ENCODE measurements around the gene AP3B2. TPM values are rescaled to one million over a fixed set of nuclear protein-coding genes. Genes with fewer than 3 reads are reported as not detected.
"Not testable (repeated sequence)": the region's sequence is repeated elsewhere in the genome, so short reads cannot be mapped to it uniquely, and the experiment has no call there.

AP3B2 gene
- total RNA-seq, 2 donors from 2014 or later: 0.10 TPM

DNA sequence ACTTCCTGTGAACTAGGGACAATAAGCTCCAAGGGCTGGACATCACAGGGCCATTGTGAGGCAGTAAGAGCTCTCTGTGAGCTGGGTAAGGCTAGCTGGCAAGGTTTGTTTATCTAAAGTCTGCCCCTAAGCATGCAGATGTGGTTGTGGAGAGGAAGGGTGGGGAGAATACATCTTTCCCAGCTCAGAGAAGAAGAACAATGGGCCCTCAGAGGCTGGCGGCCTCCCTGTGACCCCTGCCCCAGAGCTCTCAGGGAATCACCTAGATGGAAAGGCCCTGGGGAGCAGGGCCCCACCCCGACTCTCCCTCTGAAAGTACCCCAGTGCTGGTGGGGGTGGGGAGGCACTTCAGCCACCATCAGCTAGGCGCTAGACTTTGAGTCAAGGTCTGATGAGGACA lies 4.3 kb upstream of the AP3B2 start:
- H3K9me3 ChIP-seq (ENCODE audit: control insufficient read depth, low read length, poor library complexity, severe bottlenecking): no peaks in the 10 kb centered on the region
- ATAC-seq (no peak), DNase-seq (no peak)
- H3K36me3 Mint-ChIP-seq (ENCODE audit: low read depth): peaks cover 2% of the 10 kb centered on the region
- peaks cover 2% of the 10 kb centered on the region for H3K4me1 Mint-ChIP-seq
- H3K27ac Mint-ChIP-seq: no peak overlapping the region
- H3K27me3 Mint-ChIP-seq: peaks cover 30% of the 10 kb centered on the region
- no peak overlapping the region for H3K4me3 Mint-ChIP-seq

DNA sequence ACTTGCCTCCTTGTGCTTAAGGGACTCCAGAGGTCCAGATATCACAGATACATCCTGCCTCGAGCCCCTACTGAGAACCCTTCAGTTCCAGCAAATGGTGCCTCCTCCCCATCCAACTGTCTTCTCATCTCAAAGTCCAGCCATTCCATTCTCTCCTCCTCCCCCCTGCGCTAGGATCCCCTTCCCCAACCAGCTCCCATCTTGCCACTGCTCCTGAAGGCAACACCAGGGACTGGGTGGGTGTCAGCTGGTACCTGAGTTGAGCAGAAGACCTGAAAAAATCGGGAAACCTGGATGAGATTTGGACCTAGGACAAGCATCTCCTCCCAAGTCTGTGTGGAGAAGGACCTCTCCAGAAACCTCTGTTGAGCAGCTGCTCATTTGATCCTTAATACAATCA lies 2.4 kb upstream of the AP3B2 start:
- Mint-ChIP-seq H3K4me3 (no peak overlapping the region), H3K36me3 (ENCODE audit: low read depth) (peaks cover 2% of the 10 kb centered on the region), H3K27ac (no peak overlapping the region), H3K27me3 (peaks cover 30% of the 10 kb centered on the region), H3K4me1 (peaks cover 2% of the 10 kb centered on the region)
- no peak for DNase-seq
- ATAC-seq: no peak
- H3K9me3 ChIP-seq (ENCODE audit: control insufficient read depth, low read length, poor library complexity, severe bottlenecking): no peaks in the 10 kb centered on the region

DNA sequence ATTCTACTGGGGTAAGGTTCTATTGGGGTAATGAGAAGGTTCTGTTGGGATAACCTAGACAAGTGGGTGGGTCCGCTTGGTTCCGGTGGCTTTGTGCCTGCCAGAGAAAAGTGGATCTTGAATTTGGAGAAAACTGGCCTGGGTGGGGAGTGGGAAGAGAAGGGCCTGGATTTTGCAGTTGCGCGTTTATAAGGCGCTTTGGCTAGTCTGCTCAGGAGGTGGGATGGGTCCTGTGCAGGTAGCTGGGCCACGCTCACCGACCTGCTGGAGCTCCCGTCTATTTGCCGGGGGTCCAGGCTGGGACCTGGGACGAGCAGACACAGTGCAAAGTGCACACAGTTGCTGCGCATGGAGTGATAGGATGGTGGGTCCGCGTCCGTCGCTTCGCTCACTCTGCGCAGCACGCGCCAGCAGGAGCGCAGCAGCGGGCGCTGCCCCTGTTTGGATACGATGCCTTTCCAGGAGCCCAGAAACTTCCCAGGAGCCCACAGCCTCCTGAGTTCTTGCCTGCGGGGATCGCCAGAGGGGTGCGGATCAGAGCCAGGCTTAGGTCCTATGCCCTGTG lies 1.3 kb upstream of the AP3B2 start:
- Mint-ChIP-seq H3K4me1 (peaks cover 2% of the 10 kb centered on the region), H3K36me3 (ENCODE audit: low read depth) (peaks cover 2% of the 10 kb centered on the region), H3K4me3 (peak overlapping the region; percentile 57), H3K27ac (no peak overlapping the region), H3K27me3 (peaks cover 30% of the 10 kb centered on the region)
- DNase-seq: no peak
- no peaks in the 10 kb centered on the region for H3K9me3 ChIP-seq (ENCODE audit: control insufficient read depth, low read length, poor library complexity, severe bottlenecking)
- ATAC-seq: no peak

DNA sequence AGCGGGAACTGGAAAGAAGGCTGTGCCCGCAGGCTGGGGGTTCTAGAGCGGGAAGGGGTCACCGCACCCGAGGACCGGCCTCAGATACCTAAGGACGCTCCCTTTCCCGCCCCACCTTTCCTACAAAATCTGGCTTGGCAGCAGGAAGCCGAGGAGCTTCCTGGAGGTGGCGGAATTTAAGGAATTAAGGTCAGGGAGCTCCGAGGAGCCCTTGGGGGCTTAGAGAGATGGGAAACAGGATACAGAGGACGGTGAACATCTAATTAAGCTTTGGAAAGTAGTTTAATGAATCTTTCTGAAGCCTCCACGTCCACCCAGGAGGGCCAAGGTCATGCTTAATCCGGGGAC lies 507 bp upstream of the AP3B2 start:
- H3K9me3 ChIP-seq (ENCODE audit: control insufficient read depth, low read length, poor library complexity, severe bottlenecking): no peaks in the 10 kb centered on the region
- no peak for ATAC-seq
- H3K36me3 Mint-ChIP-seq (ENCODE audit: low read depth): peaks cover 2% of the 10 kb centered on the region
- no peak overlapping the region for H3K27ac Mint-ChIP-seq
- DNase-seq: no peak
- peak overlapping the region; percentile 64 for H3K4me3 Mint-ChIP-seq
- H3K4me1 Mint-ChIP-seq: peaks cover 2% of the 10 kb centered on the region
- H3K27me3 Mint-ChIP-seq: peaks cover 27% of the 10 kb centered on the region

- ATAC-seq (no peak), DNase-seq (no peak)
- H3K27ac Mint-ChIP-seq: no peak overlapping the region
- H3K36me3 Mint-ChIP-seq (ENCODE audit: low read depth): peaks cover 2% of the 10 kb centered on the region
- peaks cover 2% of the 10 kb centered on the region for H3K4me1 Mint-ChIP-seq
- H3K9me3 ChIP-seq (ENCODE audit: control insufficient read depth, low read length, poor library complexity, severe bottlenecking): no peaks in the 10 kb centered on the region
- H3K4me3 Mint-ChIP-seq: no peak overlapping the region
- H3K27me3 Mint-ChIP-seq: peaks cover 22% of the 10 kb centered on the region
These were observed 624 bp downstream of the AP3B2 start for GRCh38 chr15:82709081-82709420.

GRCh38 chr15:82705856-82706255 lies 3.8 kb downstream of the AP3B2 start:
- not testable (repeated sequence) for DNase-seq; H3K4me1 Mint-ChIP-seq; H3K36me3 Mint-ChIP-seq (ENCODE audit: low read depth); H3K27ac Mint-ChIP-seq; H3K9me3 ChIP-seq (ENCODE audit: control insufficient read depth, low read length, poor library complexity, severe bottlenecking); ATAC-seq; H3K27me3 Mint-ChIP-seq; H3K4me3 Mint-ChIP-seq

DNA sequence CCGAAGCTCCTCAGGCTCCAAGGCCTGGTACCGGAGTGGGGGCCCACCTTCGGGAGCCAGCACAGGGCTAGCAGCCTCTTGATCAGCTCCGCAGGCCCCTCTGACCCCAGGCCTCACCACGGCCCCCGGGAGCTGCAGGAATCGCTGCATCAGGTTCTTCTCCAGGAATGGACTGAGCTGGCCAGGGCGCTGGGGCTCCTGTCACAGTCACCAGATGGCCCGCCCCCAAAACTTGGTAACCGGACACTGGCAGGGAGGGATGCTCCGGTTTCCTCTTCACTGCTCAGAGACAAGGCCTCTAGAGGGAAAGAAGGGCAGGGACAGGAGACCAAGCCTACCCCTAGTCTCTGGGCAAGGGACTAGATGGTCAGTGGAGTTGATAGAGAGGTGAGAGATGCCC lies 9.9 kb downstream of the AP3B2 start:
- H3K27me3 Mint-ChIP-seq: peaks cover 12% of the 10 kb centered on the region
- no peaks in the 10 kb centered on the region for H3K4me1 Mint-ChIP-seq
- ATAC-seq: no peak
- no peak for DNase-seq
- no peak overlapping the region for H3K27ac Mint-ChIP-seq
- no peaks in the 10 kb centered on the region for H3K9me3 ChIP-seq (ENCODE audit: control insufficient read depth, low read length, poor library complexity, severe bottlenecking)
- H3K4me3 Mint-ChIP-seq: no peak overlapping the region
- no peaks in the 10 kb centered on the region for H3K36me3 Mint-ChIP-seq (ENCODE audit: low read depth)

DNA sequence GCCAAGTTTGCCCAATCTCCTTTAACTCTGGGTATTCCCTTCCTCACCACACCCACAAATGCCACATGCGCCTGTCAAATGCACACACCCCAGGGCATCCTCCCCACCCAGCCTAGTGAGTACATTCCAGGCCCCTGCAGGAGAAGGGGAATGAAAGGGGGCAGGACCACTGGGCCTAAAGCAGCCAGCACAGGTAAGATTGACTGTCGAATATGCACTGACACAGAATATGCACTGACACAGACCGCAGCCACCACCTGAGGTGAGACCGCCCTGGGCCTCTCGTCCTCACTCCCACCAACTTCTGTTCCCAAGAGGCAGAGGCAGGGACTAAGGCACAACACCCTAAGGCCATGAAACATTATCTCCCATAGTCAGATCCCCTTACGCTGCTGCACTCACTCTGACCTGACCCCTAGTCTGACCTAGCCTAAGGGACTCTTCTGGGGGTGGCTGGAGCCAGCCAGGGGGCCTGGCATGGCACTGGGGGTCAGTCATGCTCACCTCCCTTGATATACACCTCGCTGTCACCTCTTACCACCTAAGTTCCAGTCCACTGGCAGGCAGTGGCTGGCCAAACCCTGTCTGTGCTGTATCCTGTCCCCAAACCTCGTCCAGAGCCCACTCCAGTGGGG lies 10.8 kb downstream of the AP3B2 start:
- no peaks in the 10 kb centered on the region for H3K9me3 ChIP-seq (ENCODE audit: control insufficient read depth, low read length, poor library complexity, severe bottlenecking)
- Mint-ChIP-seq H3K36me3 (ENCODE audit: low read depth) (no peaks in the 10 kb centered on the region), H3K4me1 (no peaks in the 10 kb centered on the region), H3K27ac (no peak overlapping the region), H3K27me3 (peaks cover 12% of the 10 kb centered on the region), H3K4me3 (no peak overlapping the region)
- no peak for ATAC-seq
- DNase-seq: no peak

- no peak overlapping the region for H3K27ac Mint-ChIP-seq
- no peaks in the 10 kb centered on the region for H3K4me1 Mint-ChIP-seq
- DNase-seq: no peak
- no peak overlapping the region for H3K4me3 Mint-ChIP-seq
- no peaks in the 10 kb centered on the region for H3K36me3 Mint-ChIP-seq (ENCODE audit: low read depth)
- no peak for ATAC-seq
- no peaks in the 10 kb centered on the region for H3K9me3 ChIP-seq (ENCODE audit: control insufficient read depth, low read length, poor library complexity, severe bottlenecking)
- H3K27me3 Mint-ChIP-seq: peaks cover 12% of the 10 kb centered on the region
These were observed 11.8 kb downstream of the AP3B2 start for GRCh38 chr15:82697735-82698407.

DNA sequence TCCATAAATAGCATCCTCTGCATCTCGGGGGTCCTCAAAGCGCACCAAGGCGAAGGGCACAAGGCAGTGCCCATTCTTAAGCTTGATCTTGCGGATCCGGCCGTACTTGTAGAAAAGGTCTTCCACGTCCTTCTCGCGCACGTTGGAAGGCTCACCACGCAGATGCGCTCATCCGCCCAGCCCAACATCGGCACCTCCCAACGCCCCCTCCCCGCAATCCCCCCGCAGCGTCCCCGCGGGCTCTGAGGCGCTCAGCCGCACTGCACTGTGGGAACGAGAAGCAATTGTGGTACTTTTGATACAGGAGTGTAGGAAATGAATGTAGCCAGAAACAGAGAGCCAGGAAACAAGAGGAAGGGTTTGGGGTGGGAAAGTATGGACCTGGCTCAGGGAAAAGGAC lies 17.5 kb downstream of the AP3B2 start:
- ATAC-seq (no peak), DNase-seq (no peak)
- Mint-ChIP-seq H3K4me1 (no peaks in the 10 kb centered on the region), H3K27ac (no peak overlapping the region), H3K36me3 (ENCODE audit: low read depth) (no peaks in the 10 kb centered on the region), H3K27me3 (no peaks in the 10 kb centered on the region), H3K4me3 (no peak overlapping the region)
- no peaks in the 10 kb centered on the region for H3K9me3 ChIP-seq (ENCODE audit: control insufficient read depth, low read length, poor library complexity, severe bottlenecking)

DNA sequence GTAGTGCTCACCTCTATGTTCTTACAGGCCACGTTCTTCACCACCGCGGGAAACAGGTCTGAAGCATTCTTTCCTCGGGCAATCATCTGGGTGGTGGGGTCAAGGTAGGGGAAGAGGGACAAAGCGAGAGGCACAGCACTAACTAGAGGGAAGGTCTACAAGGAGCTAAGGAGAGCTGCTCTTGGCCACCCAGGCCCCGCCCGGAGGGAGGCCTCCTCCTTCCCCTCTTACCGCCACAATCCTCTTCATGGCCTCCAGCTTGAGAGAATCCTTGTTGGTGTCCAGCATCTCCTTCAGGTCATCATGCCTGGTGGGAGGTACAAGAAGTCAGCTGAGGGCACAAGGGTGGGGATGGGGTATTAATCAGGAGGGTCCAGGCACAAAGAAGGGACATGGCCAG lies 20.5 kb downstream of the AP3B2 start:
- ATAC-seq (no peak), DNase-seq (no peak)
- Mint-ChIP-seq H3K27me3 (peaks cover 9% of the 10 kb centered on the region), H3K4me3 (no peak overlapping the region), H3K4me1 (no peaks in the 10 kb centered on the region), H3K36me3 (ENCODE audit: low read depth) (no peaks in the 10 kb centered on the region), H3K27ac (no peak overlapping the region)
- no peaks in the 10 kb centered on the region for H3K9me3 ChIP-seq (ENCODE audit: control insufficient read depth, low read length, poor library complexity, severe bottlenecking)

- H3K27ac Mint-ChIP-seq: no peak overlapping the region
- H3K27me3 Mint-ChIP-seq: peaks cover 10% of the 10 kb centered on the region
- ATAC-seq (no peak), DNase-seq (no peak)
- H3K4me3 Mint-ChIP-seq: no peak overlapping the region
- H3K4me1 Mint-ChIP-seq: no peaks in the 10 kb centered on the region
- H3K36me3 Mint-ChIP-seq (ENCODE audit: low read depth): no peaks in the 10 kb centered on the region
- H3K9me3 ChIP-seq (ENCODE audit: control insufficient read depth, low read length, poor library complexity, severe bottlenecking): no peaks in the 10 kb centered on the region
These were observed 21.0 kb downstream of the AP3B2 start for GRCh38 chr15:82688691-82689090.

GRCh38 chr15:82681371-82681770 lies 28.3 kb downstream of the AP3B2 start:
- Mint-ChIP-seq H3K4me1 (peaks cover 7% of the 10 kb centered on the region), H3K27ac (peak overlapping the region; percentile 92), H3K27me3 (peaks cover 10% of the 10 kb centered on the region), H3K36me3 (ENCODE audit: low read depth) (no peaks in the 10 kb centered on the region), H3K4me3 (peak overlapping the region; percentile 92)
- DNase-seq (no peak), ATAC-seq (no peak)
- H3K9me3 ChIP-seq (ENCODE audit: control insufficient read depth, low read length, poor library complexity, severe bottlenecking): no peaks in the 10 kb centered on the region
